ENCODE results near the gene RYK. TPM values are rescaled to one million over a fixed set of nuclear protein-coding genes. Genes with fewer than 3 reads are reported as not detected.
A peak's percentile ranks its signal among the peaks of the same experiment; 100 is the strongest.

RYK gene
- 73.2 TPM for polyA plus RNA-seq (2013, experiment 1 of 2)
- 76.3 TPM for polyA plus RNA-seq (2013, experiment 2 of 2)

DNA sequence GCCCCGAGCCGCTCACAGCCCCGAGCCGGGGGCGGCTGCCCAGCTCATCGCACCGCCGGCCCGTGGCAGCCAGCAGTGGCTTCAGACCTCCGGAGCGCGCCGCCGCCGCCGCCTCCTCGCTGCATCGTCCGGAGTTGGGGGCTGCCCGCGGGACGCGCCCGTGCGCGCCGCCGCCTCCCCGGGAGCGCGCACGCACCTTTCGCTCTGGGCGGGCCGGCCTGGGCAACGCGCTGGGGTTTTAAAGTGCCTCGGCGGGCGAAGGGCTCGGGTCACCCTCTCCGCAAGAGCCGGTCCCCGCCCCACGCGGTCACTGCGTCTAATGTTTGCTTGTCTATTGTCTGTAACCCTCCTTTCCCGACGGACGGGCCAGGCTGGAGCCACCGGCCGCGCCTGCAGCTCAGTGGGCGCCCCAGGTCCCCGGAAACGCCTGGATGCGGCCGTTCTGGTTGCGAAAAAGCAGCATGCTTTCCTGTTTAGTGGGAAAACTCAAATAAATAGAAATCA, at the start of gene RYK:
TSS of gene RYK (minus strand) at position 143 of the 504 bp plus-strand sequence. CDS start 205 bp downstream, outside the sequence.
- peak within 1 kb of the TSS; percentile 22 for H2BK15ac ChIP-seq (ENCODE audit: low read length)
- peak within 1 kb of the TSS; percentile 44 for H2BK12ac ChIP-seq (ENCODE audit: low read length)
- peak within 1 kb of the TSS; percentile 87 for H2AFZ ChIP-seq (ENCODE audit: low read length)
- H3K14ac ChIP-seq (ENCODE audit: low read length), result peak within 1 kb of the TSS; percentile 76
- peak; percentile 83 for DNase-seq (ENCODE audit: low spot score)
- H3K27ac ChIP-seq (replicated peaks; ENCODE audit: low read length), result peak within 1 kb of the TSS; percentile 82
- H3K4me3 ChIP-seq (ENCODE audit: low read length in 2 of 2), result peak within 1 kb of the TSS; percentile 86 to 89
- H3K9ac ChIP-seq (ENCODE audit: low read depth, low read length, poor library complexity), result peak within 1 kb of the TSS; percentile 96
- H3K4me1 ChIP-seq (ENCODE audit: control insufficient read depth in 2 of 2, insufficient read depth in 1 of 2, low read depth in 1 of 2, low read length in 2 of 2), result peaks cover 9 to 12% of the 10 kb centered on the region in 2 donors
- H2BK5ac ChIP-seq (ENCODE audit: low read length), result peak within 1 kb of the TSS; percentile 46
- no peaks in the 10 kb centered on the region for H3K36me3 ChIP-seq (replicated peaks in 1 of 2; ENCODE audit: control insufficient read depth in 2 of 2, insufficient read depth in 2 of 2, low read length in 2 of 2)
- no peak within 1 kb of the TSS for H3K4ac ChIP-seq (ENCODE audit: low read length)
- peaks cover 0 to 12% of the 10 kb centered on the region in 2 donors for H3K9me3 ChIP-seq (replicated peaks in 1 of 2; ENCODE audit: control insufficient read depth in 2 of 2, insufficient read depth in 1 of 2, low read depth in 1 of 2, low read length in 2 of 2)
- no peaks in the 10 kb centered on the region for H3K27me3 ChIP-seq (ENCODE audit: control insufficient read depth in 3 of 3, insufficient read depth in 3 of 3, low read depth in 1 of 3, low read length in 3 of 3)
- no peak within 1 kb of the TSS for H4K8ac ChIP-seq (ENCODE audit: low read depth, low read length)
- H3K23ac ChIP-seq (ENCODE audit: low read depth, low read length, poor library complexity), result peak within 1 kb of the TSS; percentile 94
- no CpG with 5 or more reads among the region's 59 CpGs for WGBS, 2 donors (ENCODE audit: extremely low coverage in 2 of 2, insufficient read length in 2 of 2, insufficient replicate concordance in 1 of 2)
- H2AK5ac ChIP-seq (ENCODE audit: low read depth, low read length), result no peak within 1 kb of the TSS
- H3K79me1 ChIP-seq (ENCODE audit: low read depth, low read length), result no peaks in the 10 kb centered on the region
- peak within 1 kb of the TSS; percentile 98 for H3K18ac ChIP-seq (ENCODE audit: low read length)
- peak within 1 kb of the TSS; percentile 70 for H3K4me2 ChIP-seq (ENCODE audit: insufficient read depth, low read length, poor library complexity, severe bottlenecking)
- no peak within 1 kb of the TSS for H4K91ac ChIP-seq (ENCODE audit: low read depth, low read length, poor library complexity)
- no peak within 1 kb of the TSS for H2BK120ac ChIP-seq (ENCODE audit: low read depth, low read length)

DNA sequence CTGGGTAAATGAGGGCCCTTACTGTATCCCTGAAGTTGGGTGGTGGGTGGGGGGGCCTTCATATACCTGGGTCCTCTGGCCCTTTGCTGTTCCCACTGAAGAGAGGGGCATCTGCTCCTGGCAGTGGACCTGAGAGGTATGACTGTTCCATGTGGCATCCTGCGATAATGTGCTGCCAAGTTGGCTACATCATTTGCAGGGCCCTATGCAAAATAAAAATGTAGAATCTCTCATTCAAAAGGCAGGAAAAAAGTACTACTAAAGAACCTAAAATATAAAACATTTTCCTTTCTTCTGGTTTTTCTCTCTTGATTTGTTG, 49.2 kb upstream of the RYK start:
- Histone ChIP-seq H3K4ac (ENCODE audit: low read length) (no peak overlapping the region), H2AK5ac (ENCODE audit: low read depth, low read length) (no peak overlapping the region), H3K4me3 (ENCODE audit: low read length in 2 of 2) (no peak overlapping the region), H4K8ac (ENCODE audit: low read depth, low read length) (no peak overlapping the region), H3K79me1 (ENCODE audit: low read depth, low read length) (no peaks in the 10 kb centered on the region), H4K91ac (ENCODE audit: low read depth, low read length, poor library complexity) (no peak overlapping the region), H2AFZ (ENCODE audit: low read length) (peak overlapping the region; percentile 75), H3K14ac (ENCODE audit: low read length) (no peak overlapping the region), H3K9me3 (replicated peaks in 1 of 2; ENCODE audit: control insufficient read depth in 2 of 2, insufficient read depth in 1 of 2, low read depth in 1 of 2, low read length in 2 of 2) (peaks cover 2 to 3% of the 10 kb centered on the region in 2 donors), H3K4me1 (ENCODE audit: control insufficient read depth in 2 of 2, insufficient read depth in 1 of 2, low read depth in 1 of 2, low read length in 2 of 2) (peaks cover 2 to 3% of the 10 kb centered on the region in 2 donors), H2BK12ac (ENCODE audit: low read length) (no peak overlapping the region), H3K18ac (ENCODE audit: low read length) (no peak overlapping the region), H3K27ac (replicated peaks; ENCODE audit: low read length) (no peak overlapping the region), H3K36me3 (replicated peaks in 1 of 2; ENCODE audit: control insufficient read depth in 2 of 2, insufficient read depth in 2 of 2, low read length in 2 of 2) (no peaks in the 10 kb centered on the region), H2BK5ac (ENCODE audit: low read length) (no peak overlapping the region), H3K4me2 (ENCODE audit: insufficient read depth, low read length, poor library complexity, severe bottlenecking) (no peak overlapping the region), H2BK15ac (ENCODE audit: low read length) (no peak overlapping the region), H3K23ac (ENCODE audit: low read depth, low read length, poor library complexity) (no peak overlapping the region), H2BK120ac (ENCODE audit: low read depth, low read length) (no peak overlapping the region), H3K27me3 (ENCODE audit: control insufficient read depth in 3 of 3, insufficient read depth in 3 of 3, low read depth in 1 of 3, low read length in 3 of 3) (peaks cover 0 to 2% (median 0%) of the 10 kb centered on the region in 3 experiments), H3K9ac (ENCODE audit: low read depth, low read length, poor library complexity) (no peak overlapping the region)
- no peak for DNase-seq (ENCODE audit: low spot score)
- no CpG with 5 or more reads among the region's 1 CpG for WGBS, 2 donors (ENCODE audit: extremely low coverage in 2 of 2, insufficient read length in 2 of 2, insufficient replicate concordance in 1 of 2)

DNA sequence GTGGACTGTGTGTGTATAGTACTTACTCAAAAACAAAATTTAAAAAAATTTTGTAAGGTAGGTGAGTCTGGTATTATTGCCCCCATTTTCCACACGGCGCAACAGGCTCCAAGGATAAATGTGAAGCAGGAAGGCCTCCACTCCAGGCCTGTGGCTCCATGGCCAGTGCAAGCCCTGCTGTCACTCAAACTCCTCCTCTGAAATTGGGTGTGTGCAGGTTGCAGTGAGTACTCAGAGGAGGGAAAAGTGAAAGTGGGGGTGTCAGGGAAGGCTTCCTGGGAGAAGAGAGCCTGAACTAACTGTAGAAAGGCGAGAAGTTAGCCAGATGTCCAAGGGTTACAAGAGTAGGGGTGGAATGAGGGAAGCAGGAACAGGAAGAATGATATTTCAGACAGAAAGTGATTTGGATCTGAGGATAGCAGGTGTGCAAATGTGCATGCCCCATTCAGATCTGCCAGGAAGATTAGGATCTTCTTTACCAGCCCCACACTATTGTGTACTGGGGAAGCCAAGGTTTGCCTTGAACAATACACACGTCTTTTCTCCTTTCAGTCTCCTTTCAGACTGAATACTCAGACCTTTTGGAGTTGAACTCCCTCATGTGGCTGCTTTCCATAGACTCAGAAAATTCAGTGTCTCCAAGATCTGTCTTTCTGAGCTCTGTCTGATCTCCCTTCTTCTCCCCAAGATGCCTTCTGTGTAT, 48.7 kb upstream of the RYK start:
- Histone ChIP-seq H3K4me1 (ENCODE audit: control insufficient read depth in 2 of 2, insufficient read depth in 1 of 2, low read depth in 1 of 2, low read length in 2 of 2) (peaks cover 2 to 3% of the 10 kb centered on the region in 2 donors), H3K23ac (ENCODE audit: low read depth, low read length, poor library complexity) (no peak overlapping the region), H3K9me3 (replicated peaks in 1 of 2; ENCODE audit: control insufficient read depth in 2 of 2, insufficient read depth in 1 of 2, low read depth in 1 of 2, low read length in 2 of 2) (peaks cover 2 to 3% of the 10 kb centered on the region in 2 donors), H3K14ac (ENCODE audit: low read length) (no peak overlapping the region), H3K27me3 (ENCODE audit: control insufficient read depth in 3 of 3, insufficient read depth in 3 of 3, low read depth in 1 of 3, low read length in 3 of 3) (no peaks in the 10 kb centered on the region), H2AFZ (ENCODE audit: low read length) (peak overlapping the region; percentile 75), H3K79me1 (ENCODE audit: low read depth, low read length) (no peaks in the 10 kb centered on the region), H3K18ac (ENCODE audit: low read length) (no peak overlapping the region), H3K4me2 (ENCODE audit: insufficient read depth, low read length, poor library complexity, severe bottlenecking) (no peak overlapping the region), H2BK12ac (ENCODE audit: low read length) (no peak overlapping the region), H3K4me3 (ENCODE audit: low read length in 2 of 2) (no peak overlapping the region), H4K8ac (ENCODE audit: low read depth, low read length) (no peak overlapping the region), H3K4ac (ENCODE audit: low read length) (no peak overlapping the region), H2BK120ac (ENCODE audit: low read depth, low read length) (no peak overlapping the region), H3K27ac (replicated peaks; ENCODE audit: low read length) (no peak overlapping the region), H3K36me3 (replicated peaks in 1 of 2; ENCODE audit: control insufficient read depth in 2 of 2, insufficient read depth in 2 of 2, low read length in 2 of 2) (no peaks in the 10 kb centered on the region), H4K91ac (ENCODE audit: low read depth, low read length, poor library complexity) (no peak overlapping the region), H2AK5ac (ENCODE audit: low read depth, low read length) (no peak overlapping the region), H2BK5ac (ENCODE audit: low read length) (no peak overlapping the region), H2BK15ac (ENCODE audit: low read length) (no peak overlapping the region), H3K9ac (ENCODE audit: low read depth, low read length, poor library complexity) (no peak overlapping the region)
- DNase-seq (ENCODE audit: low spot score), result no peak
- no CpG with 5 or more reads among the region's 4 CpGs for WGBS, 2 donors (ENCODE audit: extremely low coverage in 2 of 2, insufficient read length in 2 of 2, insufficient replicate concordance in 1 of 2)

DNA sequence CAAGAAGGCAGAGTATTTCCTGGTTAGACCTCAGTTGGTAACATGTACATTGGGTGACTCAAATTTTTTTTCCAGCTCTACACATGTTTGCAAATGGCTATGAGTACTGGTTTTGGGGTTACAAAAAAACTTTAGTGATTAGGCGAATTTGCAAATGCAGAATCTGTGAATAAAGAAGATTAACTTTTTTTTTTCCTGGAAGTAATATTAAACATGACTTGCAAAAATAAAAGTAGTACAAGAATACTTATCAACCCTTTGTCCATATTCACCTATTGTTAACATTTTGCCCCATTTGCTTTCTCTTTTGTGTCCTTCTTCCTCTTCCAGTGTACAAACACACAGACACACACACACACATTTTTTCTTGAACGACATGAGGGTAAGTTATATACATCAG, 47.6 kb upstream of the RYK start:
- Histone ChIP-seq H2AK5ac (ENCODE audit: low read depth, low read length) (no peak overlapping the region), H3K4me2 (ENCODE audit: insufficient read depth, low read length, poor library complexity, severe bottlenecking) (no peak overlapping the region), H3K4me1 (ENCODE audit: control insufficient read depth in 2 of 2, insufficient read depth in 1 of 2, low read depth in 1 of 2, low read length in 2 of 2) (peaks cover 2 to 3% of the 10 kb centered on the region in 2 donors), H3K36me3 (replicated peaks in 1 of 2; ENCODE audit: control insufficient read depth in 2 of 2, insufficient read depth in 2 of 2, low read length in 2 of 2) (no peaks in the 10 kb centered on the region), H2BK12ac (ENCODE audit: low read length) (no peak overlapping the region), H2BK15ac (ENCODE audit: low read length) (no peak overlapping the region), H3K14ac (ENCODE audit: low read length) (no peak overlapping the region), H3K23ac (ENCODE audit: low read depth, low read length, poor library complexity) (no peak overlapping the region), H4K8ac (ENCODE audit: low read depth, low read length) (no peak overlapping the region), H3K18ac (ENCODE audit: low read length) (no peak overlapping the region), H3K9ac (ENCODE audit: low read depth, low read length, poor library complexity) (no peak overlapping the region), H3K79me1 (ENCODE audit: low read depth, low read length) (no peaks in the 10 kb centered on the region), H2BK120ac (ENCODE audit: low read depth, low read length) (no peak overlapping the region), H4K91ac (ENCODE audit: low read depth, low read length, poor library complexity) (no peak overlapping the region), H3K27me3 (ENCODE audit: control insufficient read depth in 3 of 3, insufficient read depth in 3 of 3, low read depth in 1 of 3, low read length in 3 of 3) (no peaks in the 10 kb centered on the region), H2AFZ (ENCODE audit: low read length) (no peak overlapping the region), H2BK5ac (ENCODE audit: low read length) (no peak overlapping the region), H3K4ac (ENCODE audit: low read length) (no peak overlapping the region), H3K4me3 (ENCODE audit: low read length in 2 of 2) (no peak overlapping the region), H3K27ac (replicated peaks; ENCODE audit: low read length) (no peak overlapping the region), H3K9me3 (replicated peaks in 1 of 2; ENCODE audit: control insufficient read depth in 2 of 2, insufficient read depth in 1 of 2, low read depth in 1 of 2, low read length in 2 of 2) (peaks cover 2 to 3% of the 10 kb centered on the region in 2 donors)
- DNase-seq (ENCODE audit: low spot score), result no peak
- WGBS, 2 donors (ENCODE audit: extremely low coverage in 2 of 2, insufficient read length in 2 of 2, insufficient replicate concordance in 1 of 2), result no CpG with 5 or more reads among the region's 2 CpGs

Data from neuronal stem cell (in vitro differentiated cells).